NT2/D1 (cell line): ENCODE data around the gene HGF.

Experiments
- DNase-seq: peaks from one replicate; pipeline ENCODE4 v3.0.0-alpha.2; 2011; ENCODE audit warnings: low read depth, low spot score
- H3K27me3 ChIP-seq: 2 replicates; pipeline ENCODE4 v1.6.0; 2011; ENCODE audit warnings: mild to moderate bottlenecking; ENCODE audit not compliant: insufficient read length, insufficient read depth
- H3K36me3 ChIP-seq: 2 replicates; pipeline ENCODE4 v1.6.1; 2011; ENCODE audit warnings: mild to moderate bottlenecking, low read length, mixed read lengths; ENCODE audit not compliant: insufficient read depth, insufficient read length
- H3K4me1 ChIP-seq: 2 replicates; pipeline ENCODE4 v1.5.1; 2011; ENCODE audit not compliant: insufficient read depth, insufficient read length
- H3K4me3 ChIP-seq: 2 replicates; pipeline ENCODE4 v1.5.1; 2011; ENCODE audit warnings: low read depth; ENCODE audit not compliant: insufficient read length
- H3K9ac ChIP-seq: 2 replicates; pipeline ENCODE4 v1.6.0; 2011; ENCODE audit warnings: low read depth; ENCODE audit not compliant: insufficient read length
- H3K9me3 ChIP-seq: 2 replicates; pipeline ENCODE4 v1.5.1; 2011; ENCODE audit warnings: mild to moderate bottlenecking, low read length; ENCODE audit not compliant: insufficient read depth
- SUZ12 ChIP-seq: IDR thresholded peaks from 2 replicates; pipeline ENCODE4 v1.6.1; 2011; ENCODE audit not compliant: insufficient read length, insufficient read depth; ENCODE audit errors: extremely low read depth
- YY1 ChIP-seq: IDR thresholded peaks from 2 replicates; pipeline ENCODE4 v1.6.1; 2011; ENCODE audit not compliant: insufficient read length, insufficient read depth
- ZNF274 ChIP-seq: IDR thresholded peaks from 2 replicates; pipeline ENCODE4 v1.6.1; 2011; ENCODE audit warnings: mild to moderate bottlenecking, low read depth, low read length

Gene HGF

GRCh38 chr7:81710751-81711150 is 59.1 kb downstream of the HGF start:
- Histone ChIP-seq H3K9me3 (no peaks in the 10 kb centered on the region), H3K27me3 (no peaks in the 10 kb centered on the region), H3K36me3 (no peaks in the 10 kb centered on the region), H3K4me3 (no peak overlapping the region), H3K9ac (no peak overlapping the region), H3K4me1 (no peaks in the 10 kb centered on the region)
- DNase-seq: no peak
- no peak for TF ChIP-seq YY1
- no peak for TF ChIP-seq ZNF274
- no peak for TF ChIP-seq SUZ12

- Histone ChIP-seq H3K9ac (no peak overlapping the region), H3K27me3 (no peaks in the 10 kb centered on the region), H3K36me3 (no peaks in the 10 kb centered on the region), H3K4me1 (no peaks in the 10 kb centered on the region), H3K4me3 (no peak overlapping the region), H3K9me3 (no peaks in the 10 kb centered on the region)
- DNase-seq: no peak
- TF ChIP-seq YY1 (no peak), ZNF274 (no peak), SUZ12 (no peak)
These were observed 60.0 kb downstream of the HGF start for GRCh38 chr7:81709836-81710235.

- no peaks in the 10 kb centered on the region for H3K27me3 ChIP-seq
- H3K4me1 ChIP-seq: no peaks in the 10 kb centered on the region
- H3K9me3 ChIP-seq: no peaks in the 10 kb centered on the region
- TF ChIP-seq YY1 (no peak), ZNF274 (no peak), SUZ12 (no peak)
- no peak for DNase-seq
- no peak overlapping the region for H3K9ac ChIP-seq
- H3K36me3 ChIP-seq: no peaks in the 10 kb centered on the region
- H3K4me3 ChIP-seq: no peak overlapping the region
These were observed 61.9 kb downstream of the HGF start for GRCh38 chr7:81707966-81708365.

- Histone ChIP-seq H3K9ac (no peak overlapping the region), H3K9me3 (no peaks in the 10 kb centered on the region), H3K4me1 (no peaks in the 10 kb centered on the region), H3K27me3 (no peaks in the 10 kb centered on the region), H3K36me3 (no peaks in the 10 kb centered on the region), H3K4me3 (no peak overlapping the region)
- DNase-seq: no peak
- TF ChIP-seq YY1: no peak
These were observed 62.7 kb downstream of the HGF start for GRCh38 chr7:81707196-81707595.

- Histone ChIP-seq H3K27me3 (no peaks in the 10 kb centered on the region), H3K4me1 (no peaks in the 10 kb centered on the region), H3K9me3 (no peaks in the 10 kb centered on the region), H3K36me3 (no peaks in the 10 kb centered on the region), H3K9ac (no peak overlapping the region), H3K4me3 (no peak overlapping the region)
- DNase-seq: no peak
- no peak for TF ChIP-seq SUZ12
- no peak for TF ChIP-seq ZNF274
These were observed 64.6 kb downstream of the HGF start for GRCh38 chr7:81705206-81705605.

GRCh38 chr7:81704595-81704994 is 65.3 kb downstream of the HGF start:
- Histone ChIP-seq H3K4me1 (no peaks in the 10 kb centered on the region), H3K9ac (no peak overlapping the region), H3K27me3 (no peaks in the 10 kb centered on the region), H3K9me3 (no peaks in the 10 kb centered on the region), H3K36me3 (no peaks in the 10 kb centered on the region), H3K4me3 (no peak overlapping the region)
- no peak for DNase-seq
- TF ChIP-seq ZNF274 (no peak), SUZ12 (no peak), YY1 (no peak)

GRCh38 chr7:81698965-81699364 is 70.9 kb downstream of the HGF start:
- Histone ChIP-seq H3K9me3 (no peaks in the 10 kb centered on the region), H3K4me3 (no peak overlapping the region), H3K9ac (no peak overlapping the region), H3K4me1 (no peaks in the 10 kb centered on the region), H3K27me3 (no peaks in the 10 kb centered on the region), H3K36me3 (no peaks in the 10 kb centered on the region)
- no peak for DNase-seq
- no peak for TF ChIP-seq ZNF274

GRCh38 chr7:81694711-81695110 is 75.1 kb downstream of the HGF start:
- TF ChIP-seq SUZ12 (no peak), ZNF274 (no peak), YY1 (no peak)
- H3K4me3 ChIP-seq: no peak overlapping the region
- H3K9me3 ChIP-seq: no peaks in the 10 kb centered on the region
- H3K36me3 ChIP-seq: no peaks in the 10 kb centered on the region
- no peak overlapping the region for H3K9ac ChIP-seq
- H3K4me1 ChIP-seq: no peaks in the 10 kb centered on the region
- no peak for DNase-seq
- no peaks in the 10 kb centered on the region for H3K27me3 ChIP-seq
